Measurements from ENCODE around the gene TPRN. TPM values are rescaled to one million over a fixed set of nuclear protein-coding genes. Genes with fewer than 3 reads are reported as not detected.
"Not testable (repeated sequence)": the region's sequence is repeated elsewhere in the genome, so short reads cannot be mapped to it uniquely, and the experiment has no call there.

TPRN gene, protein sequence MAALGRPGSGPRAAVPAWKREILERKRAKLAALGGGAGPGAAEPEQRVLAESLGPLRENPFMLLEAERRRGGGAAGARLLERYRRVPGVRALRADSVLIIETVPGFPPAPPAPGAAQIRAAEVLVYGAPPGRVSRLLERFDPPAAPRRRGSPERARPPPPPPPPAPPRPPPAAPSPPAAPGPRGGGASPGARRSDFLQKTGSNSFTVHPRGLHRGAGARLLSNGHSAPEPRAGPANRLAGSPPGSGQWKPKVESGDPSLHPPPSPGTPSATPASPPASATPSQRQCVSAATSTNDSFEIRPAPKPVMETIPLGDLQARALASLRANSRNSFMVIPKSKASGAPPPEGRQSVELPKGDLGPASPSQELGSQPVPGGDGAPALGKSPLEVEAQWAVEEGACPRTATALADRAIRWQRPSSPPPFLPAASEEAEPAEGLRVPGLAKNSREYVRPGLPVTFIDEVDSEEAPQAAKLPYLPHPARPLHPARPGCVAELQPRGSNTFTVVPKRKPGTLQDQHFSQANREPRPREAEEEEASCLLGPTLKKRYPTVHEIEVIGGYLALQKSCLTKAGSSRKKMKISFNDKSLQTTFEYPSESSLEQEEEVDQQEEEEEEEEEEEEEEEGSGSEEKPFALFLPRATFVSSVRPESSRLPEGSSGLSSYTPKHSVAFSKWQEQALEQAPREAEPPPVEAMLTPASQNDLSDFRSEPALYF
- total RNA-seq (10 to 100 TPM in 1 of 4 donors, 1 to 10 TPM in 3; 5.4 to 13.9 (median 8.9) TPM), polyA plus RNA-seq (4.8 TPM)
- long read RNA-seq, donor 1, transcript TPRN-202 (4 exons, 2,661 nt): major isoform, 8 of 23 reads
- long read RNA-seq, donor 1, partial matches to known transcripts: 1 of 23 reads
- long read RNA-seq, donor 1, other reads (novel, unspliced or antisense): 14 of 23 reads
- long read RNA-seq, donor 2, transcript TPRN-202 (4 exons, 2,661 nt): major isoform, 11 of 18 reads
- long read RNA-seq, donor 2, partial matches to known transcripts: 0 of 18 reads
- long read RNA-seq, donor 2, other reads (novel, unspliced or antisense): 6 of 18 reads
- long read RNA-seq, donor 3, partial matches to known transcripts: 0 of 6 reads
- long read RNA-seq, donor 3, other reads (novel, unspliced or antisense): 2 of 6 reads
- long read RNA-seq, donor 4, transcript TPRN-202 (4 exons, 2,661 nt): major isoform, 7 of 10 reads
- long read RNA-seq, donor 4, partial matches to known transcripts: 0 of 10 reads
- long read RNA-seq, donor 4, other reads (novel, unspliced or antisense): 3 of 10 reads

DNA sequence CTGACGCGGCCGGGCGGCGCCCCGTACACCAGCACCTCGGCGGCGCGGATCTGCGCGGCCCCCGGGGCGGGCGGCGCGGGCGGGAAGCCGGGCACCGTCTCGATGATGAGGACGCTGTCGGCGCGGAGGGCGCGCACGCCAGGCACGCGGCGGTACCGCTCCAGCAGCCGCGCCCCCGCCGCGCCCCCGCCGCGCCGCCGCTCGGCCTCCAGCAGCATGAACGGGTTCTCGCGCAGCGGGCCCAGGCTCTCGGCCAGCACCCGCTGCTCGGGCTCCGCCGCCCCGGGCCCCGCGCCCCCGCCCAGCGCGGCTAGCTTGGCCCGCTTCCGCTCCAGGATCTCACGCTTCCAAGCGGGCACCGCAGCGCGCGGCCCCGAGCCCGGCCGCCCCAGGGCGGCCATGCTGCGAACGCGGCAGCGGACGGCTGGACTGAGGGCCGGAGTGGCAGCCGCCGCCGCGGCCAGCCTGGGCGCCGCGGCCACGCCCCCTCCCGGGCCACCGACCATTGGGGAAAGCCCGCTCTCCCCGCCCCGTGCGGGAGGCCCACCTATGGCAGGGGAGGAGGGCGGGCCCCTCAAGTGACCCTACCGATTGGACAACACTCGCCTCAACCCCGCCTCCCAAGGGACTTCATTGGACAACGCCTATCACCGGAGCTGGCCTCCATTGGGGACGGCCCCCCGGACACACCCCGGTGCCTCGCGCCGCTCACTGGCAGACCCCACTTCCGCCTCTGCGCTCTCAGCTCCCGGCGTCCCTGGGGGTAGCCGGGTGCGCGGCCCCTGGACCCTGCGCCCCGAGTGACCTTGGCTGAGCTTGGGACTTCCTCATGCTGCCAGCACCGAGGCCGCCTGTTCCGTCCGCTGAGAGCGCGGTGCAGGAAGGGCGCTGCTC, at the start of gene TPRN:
TSS of gene TPRN (minus strand) at position 431 of the 894 bp plus-strand sequence. CDS start at position 401, 30 bp downstream.
- Histone ChIP-seq H3K4me1 (ENCODE audit: control insufficient read depth, insufficient read depth, low read length) (peaks cover 7% of the 10 kb centered on the region), H3K27ac (ENCODE audit: low read length) (peak within 1 kb of the TSS; percentile 85), H3K4me3 (ENCODE audit: low read length) (peak within 1 kb of the TSS; percentile 78), H3K27me3 (ENCODE audit: control insufficient read depth, insufficient read depth) (no peaks in the 10 kb centered on the region), H3K9me3 (ENCODE audit: control insufficient read depth, low read length) (no peaks in the 10 kb centered on the region)
- peak; percentile 98 for ATAC-seq
- intact Hi-C loops (cut with DNase I): no loop called here
- WGBS: under 1% methylated on average over 118 of the region's 118 CpGs
- DNase-seq: peak; percentile 100

DNA sequence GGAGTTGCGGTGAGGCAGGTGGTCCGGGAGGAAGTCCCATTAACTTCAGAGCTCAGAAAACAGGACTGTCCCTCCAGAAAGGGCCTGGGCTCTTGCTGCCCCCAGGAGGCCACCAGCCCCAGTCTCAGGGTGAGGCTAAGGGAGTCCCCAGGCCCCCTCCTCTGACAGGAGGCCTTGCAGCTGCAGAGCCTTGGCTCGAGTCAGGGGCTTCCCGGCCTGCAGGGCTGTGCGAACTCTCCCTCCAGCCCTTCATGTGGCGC, 47.3 kb upstream of the TPRN start:
- no peak for ATAC-seq
- H3K4me3 ChIP-seq (ENCODE audit: low read length): no peak overlapping the region
- WGBS: 81% methylated on average over 6 of the region's 6 CpGs

DNA sequence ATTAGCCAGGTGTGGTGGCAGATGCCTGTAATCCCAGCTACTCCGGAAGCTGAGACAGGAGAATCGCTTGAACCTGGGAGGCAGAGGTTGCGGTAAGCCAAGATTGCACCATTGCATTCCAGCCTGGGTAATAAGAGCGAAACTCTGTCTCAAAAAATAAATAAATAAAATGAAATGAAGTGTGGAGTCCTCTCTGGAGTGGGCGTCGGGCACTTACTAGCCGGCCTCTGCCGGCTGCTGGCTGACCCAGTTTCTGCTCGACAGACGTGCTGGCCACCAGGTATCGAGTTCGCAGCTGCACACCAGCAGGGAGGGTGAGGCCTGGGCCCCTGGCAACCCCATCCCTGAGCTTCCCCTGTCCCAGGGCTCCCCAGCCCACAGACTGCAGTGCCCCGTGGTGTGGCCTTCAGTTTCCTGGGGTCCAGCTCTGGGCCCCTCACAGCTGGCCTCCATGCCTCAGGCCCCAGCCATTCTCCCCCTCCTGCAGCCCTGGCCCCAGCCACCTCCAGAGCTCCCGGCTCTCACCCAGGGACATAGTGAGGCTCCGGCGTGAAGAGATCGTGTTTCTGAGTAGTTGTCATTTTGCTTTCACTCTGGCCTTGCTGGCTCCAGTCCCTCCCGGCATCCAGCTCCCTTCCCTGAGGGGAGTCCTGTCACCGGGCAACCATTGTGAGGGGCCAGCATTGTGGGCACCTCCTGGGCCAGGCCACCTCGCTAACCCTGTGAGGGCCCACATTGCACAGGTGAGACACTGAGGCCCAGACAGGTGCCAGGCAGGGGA, 46.8 kb upstream of the TPRN start:
- Histone ChIP-seq H3K4me3 (ENCODE audit: low read length) (no peak overlapping the region), H3K4me1 (ENCODE audit: control insufficient read depth, insufficient read depth, low read length) (peaks cover 5% of the 10 kb centered on the region), H3K9me3 (ENCODE audit: control insufficient read depth, low read length) (no peaks in the 10 kb centered on the region), H3K27ac (ENCODE audit: low read length) (peak overlapping the region; percentile 22), H3K27me3 (ENCODE audit: control insufficient read depth, insufficient read depth) (no peaks in the 10 kb centered on the region)
- DNase-seq: no peak
- WGBS: 73% methylated on average over 20 of the region's 20 CpGs
- intact Hi-C loops (cut with DNase I): loop anchor here in 1 of 4 donors (10.0 kb wide), 1 partner anchor 1203 kb away; no protein-coding TSS in a partner anchor
- no peak for ATAC-seq

More for the DNA sequence above, 47.3 kb upstream of the TPRN start:
- intact Hi-C loops (cut with DNase I): loop anchor here in 1 of 4 donors (10.0 kb wide), 1 partner anchor 1203 kb away; no protein-coding TSS in a partner anchor
- H3K9me3 ChIP-seq (ENCODE audit: control insufficient read depth, low read length): no peaks in the 10 kb centered on the region
- H3K4me1 ChIP-seq (ENCODE audit: control insufficient read depth, insufficient read depth, low read length): peaks cover 4% of the 10 kb centered on the region
- H3K27me3 ChIP-seq (ENCODE audit: control insufficient read depth, insufficient read depth): no peaks in the 10 kb centered on the region
- DNase-seq: no peak
- H3K27ac ChIP-seq (ENCODE audit: low read length): no peak overlapping the region

DNA sequence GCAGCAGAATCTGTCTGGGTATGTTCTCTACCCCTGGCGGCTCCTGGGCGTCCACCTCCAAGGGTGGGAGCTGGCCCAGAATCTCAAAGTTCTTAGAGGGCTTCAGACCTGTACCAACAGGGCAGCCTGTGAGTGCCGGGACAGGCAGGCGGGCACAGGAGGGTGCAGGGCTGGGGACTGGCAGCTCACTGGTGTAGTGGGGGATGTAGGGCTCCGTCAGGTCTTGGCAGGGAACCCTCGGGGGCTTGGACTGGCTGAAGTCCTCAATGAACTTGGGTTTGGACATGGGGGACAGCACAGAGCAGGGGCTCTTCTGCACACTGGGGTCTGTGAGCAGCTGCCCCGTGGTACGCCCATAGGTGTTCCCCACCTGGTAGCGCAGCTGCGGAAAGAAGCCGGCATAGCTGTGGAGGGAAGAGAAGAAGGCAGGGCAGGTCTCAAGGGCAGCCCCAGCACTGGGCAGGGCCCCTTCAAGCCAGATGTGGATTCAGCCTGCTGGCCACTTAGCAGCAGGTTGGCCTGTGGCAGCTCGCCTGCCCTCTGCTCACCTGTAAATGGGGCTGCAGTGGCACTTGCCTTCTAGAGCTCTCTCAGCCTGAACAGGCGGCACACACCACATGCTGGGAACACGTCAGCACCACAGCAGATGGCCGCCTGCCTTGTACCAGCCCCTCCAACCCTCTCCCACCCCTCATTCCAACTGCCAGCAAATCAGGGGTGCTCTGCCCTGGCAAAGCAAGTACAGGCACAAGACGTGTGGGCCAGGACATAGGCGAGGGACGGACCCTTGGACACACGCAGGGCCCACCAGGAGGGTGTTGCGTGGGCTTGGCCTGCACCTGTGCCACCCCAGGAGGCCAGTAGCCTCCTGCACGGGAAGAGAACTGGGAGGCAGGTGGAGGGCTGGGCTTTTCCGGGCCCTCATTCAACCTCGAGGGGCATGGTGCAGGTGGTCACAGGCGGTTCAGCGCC, 45.2 kb upstream of the TPRN start:
- intact Hi-C loops (cut with DNase I): loop anchor here in 1 of 4 donors (10.0 kb wide), 1 partner anchor 1201 kb away; no protein-coding TSS in a partner anchor

DNA sequence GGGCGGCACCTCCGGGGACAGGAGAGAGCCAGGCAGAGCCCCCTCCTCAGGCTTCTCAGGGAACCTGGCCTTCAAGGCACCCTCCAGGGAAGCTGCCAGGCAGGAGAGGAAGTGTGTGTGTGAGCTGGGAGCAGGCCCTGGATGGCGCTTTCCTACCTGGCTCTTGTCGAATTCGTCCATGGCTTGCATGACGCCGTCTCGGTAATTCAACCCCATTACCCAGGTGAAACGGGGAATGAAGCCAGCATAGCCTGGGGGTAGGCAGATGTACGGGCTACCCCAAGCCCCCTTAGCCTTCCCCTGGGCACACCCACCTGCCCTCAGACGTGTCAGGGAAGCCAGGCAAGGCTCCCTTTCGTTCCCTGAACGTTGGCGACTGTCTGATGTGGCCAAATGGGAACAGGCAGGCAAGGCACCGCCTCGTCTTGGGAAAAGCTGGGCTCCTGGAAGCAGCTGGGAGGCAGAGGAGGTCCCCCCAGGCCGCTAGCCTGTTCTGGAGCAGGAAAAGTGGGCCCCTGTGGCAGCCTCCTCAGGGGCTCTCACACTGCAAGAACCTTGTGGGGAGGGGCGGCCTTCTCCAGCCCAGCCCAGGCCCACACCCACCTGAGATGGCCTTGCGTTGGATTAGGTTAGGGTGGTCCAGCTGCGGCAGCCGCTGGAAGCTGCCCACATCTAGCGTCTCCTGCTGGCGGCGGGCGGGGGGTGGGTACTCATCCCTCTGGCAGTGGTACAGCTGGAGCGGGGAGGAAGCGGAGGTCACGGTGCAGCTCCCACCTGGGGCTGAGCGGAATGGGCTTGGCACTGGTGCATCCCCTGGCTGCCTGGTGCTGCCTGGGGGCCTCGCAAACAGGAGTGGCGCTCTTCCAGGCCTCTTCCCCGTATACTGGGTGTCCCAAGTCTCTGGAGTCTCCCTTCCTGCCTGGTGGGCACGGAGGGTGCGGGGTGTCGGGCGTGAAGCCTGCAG, 44.2 kb upstream of the TPRN start:
- Histone ChIP-seq H3K4me1 (ENCODE audit: control insufficient read depth, insufficient read depth, low read length) (peaks cover 3% of the 10 kb centered on the region), H3K4me3 (ENCODE audit: low read length) (no peak overlapping the region), H3K27ac (ENCODE audit: low read length) (no peak overlapping the region), H3K27me3 (ENCODE audit: control insufficient read depth, insufficient read depth) (no peaks in the 10 kb centered on the region), H3K9me3 (ENCODE audit: control insufficient read depth, low read length) (no peaks in the 10 kb centered on the region)
- no peak for DNase-seq
- ATAC-seq: no peak
- WGBS: 64% methylated on average over 36 of the region's 36 CpGs
- intact Hi-C loops (cut with DNase I): loop anchor here in 1 of 4 donors (10.0 kb wide), 1 partner anchor 1200 kb away; no protein-coding TSS in a partner anchor

More for the DNA sequence above, 45.2 kb upstream of the TPRN start:
- Histone ChIP-seq H3K4me3 (ENCODE audit: low read length) (no peak overlapping the region), H3K27ac (ENCODE audit: low read length) (no peak overlapping the region), H3K27me3 (ENCODE audit: control insufficient read depth, insufficient read depth) (no peaks in the 10 kb centered on the region), H3K4me1 (ENCODE audit: control insufficient read depth, insufficient read depth, low read length) (peaks cover 7% of the 10 kb centered on the region), H3K9me3 (ENCODE audit: control insufficient read depth, low read length) (no peaks in the 10 kb centered on the region)
- 91% methylated on average over 25 of the region's 25 CpGs for WGBS
- ATAC-seq: no peak
- DNase-seq: no peak

DNA sequence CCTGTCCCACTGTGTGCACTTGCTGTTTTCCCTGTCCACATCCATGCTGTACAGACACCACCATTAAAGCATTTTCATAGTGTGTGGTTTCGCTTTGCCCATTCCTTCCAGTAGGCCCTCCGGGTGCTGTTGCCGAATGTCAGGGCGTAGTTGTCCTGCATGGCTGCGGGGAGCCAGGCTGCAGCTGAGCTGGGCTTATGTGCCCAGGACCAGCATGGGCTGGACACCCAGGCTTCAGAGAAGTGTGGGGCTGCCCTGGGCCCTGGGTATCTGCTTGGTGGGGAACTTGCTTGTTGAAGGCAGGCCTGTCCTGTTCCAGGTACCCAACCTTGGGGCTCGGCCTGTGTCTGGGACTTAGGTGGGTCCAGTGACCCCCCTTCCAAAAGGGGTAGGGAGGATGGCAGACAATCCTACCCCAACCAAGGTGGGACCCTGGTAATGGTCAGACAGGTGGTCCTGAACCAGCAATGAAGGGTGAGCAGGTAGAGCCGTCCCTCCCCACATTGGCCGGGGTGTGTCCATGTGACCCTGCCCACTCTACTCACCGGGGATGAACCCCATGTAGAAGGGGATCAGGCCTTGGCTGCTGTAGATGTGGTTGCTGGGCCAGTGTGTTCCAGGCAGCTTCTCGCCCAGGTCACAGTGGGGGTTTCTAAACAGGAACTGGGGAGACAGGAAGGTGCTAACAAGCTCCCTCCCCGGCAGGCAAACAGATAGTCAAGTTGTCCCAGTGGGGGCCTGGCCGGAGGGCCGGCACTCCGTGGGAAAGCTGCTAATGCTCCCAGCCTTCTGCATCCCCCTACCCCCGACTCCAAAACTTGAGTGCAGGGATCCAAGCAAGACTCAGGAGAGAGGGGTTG, 43.3 kb upstream of the TPRN start:
- H3K4me3 ChIP-seq (ENCODE audit: low read length): no peak overlapping the region
- ATAC-seq (no peak), DNase-seq (peak in 1 of 3 donors; percentile 18)
- no peaks in the 10 kb centered on the region for H3K27me3 ChIP-seq (ENCODE audit: control insufficient read depth, insufficient read depth)
- WGBS: 62% methylated on average over 15 of the region's 15 CpGs
- H3K9me3 ChIP-seq (ENCODE audit: control insufficient read depth, low read length): no peaks in the 10 kb centered on the region
- intact Hi-C loops (cut with DNase I): loop anchor here in 1 of 4 donors (10.0 kb wide), 1 partner anchor 1199 kb away; no protein-coding TSS in a partner anchor
- H3K4me1 ChIP-seq (ENCODE audit: control insufficient read depth, insufficient read depth, low read length): peaks cover 3% of the 10 kb centered on the region
- no peak overlapping the region for H3K27ac ChIP-seq (ENCODE audit: low read length)

DNA sequence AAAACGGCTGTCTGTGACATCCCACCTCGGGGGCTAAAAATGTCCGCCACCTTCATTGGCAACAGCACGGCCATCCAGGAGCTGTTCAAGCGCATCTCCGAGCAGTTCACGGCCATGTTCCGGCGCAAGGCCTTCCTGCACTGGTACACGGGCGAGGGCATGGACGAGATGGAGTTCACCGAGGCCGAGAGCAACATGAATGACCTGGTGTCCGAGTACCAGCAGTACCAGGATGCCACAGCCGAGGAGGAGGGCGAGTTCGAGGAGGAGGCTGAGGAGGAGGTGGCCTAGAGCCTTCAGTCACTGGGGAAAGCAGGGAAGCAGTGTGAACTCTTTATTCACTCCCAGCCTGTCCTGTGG, 42.7 kb upstream of the TPRN start:
- H3K4me1 ChIP-seq (ENCODE audit: control insufficient read depth, insufficient read depth, low read length); H3K27me3 ChIP-seq (ENCODE audit: control insufficient read depth, insufficient read depth); DNase-seq; H3K27ac ChIP-seq (ENCODE audit: low read length); H3K4me3 ChIP-seq (ENCODE audit: low read length); H3K9me3 ChIP-seq (ENCODE audit: control insufficient read depth, low read length); ATAC-seq: not testable (repeated sequence)
- 92% methylated on average over 18 of the region's 18 CpGs for WGBS
- intact Hi-C loops (cut with DNase I): loop anchor here in 1 of 4 donors (10.0 kb wide), 1 partner anchor 1198 kb away; no protein-coding TSS in a partner anchor
